SU-DHL-6 (cell line): ENCODE results near the gene ASIP.

Experiments used
- H2AFZ ChIP-seq: fragments of 200-600 bp; sonication (generic); 2 replicates; pipeline ENCODE4 v1.6.1; 2014; ENCODE audit warnings: low read depth, mild to moderate bottlenecking, moderate library complexity, mixed read lengths, antibody characterized with exemption, low read length; ENCODE audit not compliant: severe bottlenecking
- H3F3A ChIP-seq: fragments of 200-600 bp; shearing (Covaris generic); 2 replicates; pipeline ENCODE4 v1.6.0; 2016; ENCODE audit warnings: antibody characterized with exemption, mild to moderate bottlenecking; ENCODE audit not compliant: insufficient read depth
- H3K27ac ChIP-seq: fragments of 200-600 bp; sonication (generic); 2 replicates; pipeline ENCODE4 v1.5.1; 2016; ENCODE audit warnings: low read depth, mild to moderate bottlenecking, low read length, moderate library complexity, mixed read lengths
- H3K27me3 ChIP-seq: fragments of 200-600 bp; sonication (generic), shearing (Covaris generic); 2 replicates; pipeline ENCODE4 v1.6.0; 2014; ENCODE audit warnings: mild to moderate bottlenecking, low read length
- H3K36me3 ChIP-seq: fragments of 200-600 bp; sonication (generic); 2 replicates; pipeline ENCODE4 v1.6.1; 2014; ENCODE audit warnings: mild to moderate bottlenecking, low read length, mixed read lengths
- H3K4me2 ChIP-seq: fragments of 300-600, 200-600 bp; shearing (Covaris generic), sonication (generic); 2 replicates; pipeline ENCODE4 v1.6.0; 2014; ENCODE audit warnings: low read length, low read depth, mild to moderate bottlenecking; ENCODE audit not compliant: poor library complexity, severe bottlenecking
- H3K4me3 ChIP-seq: fragments of 200-600 bp; sonication (generic); 2 replicates; pipeline ENCODE4 v1.5.1; 2014; ENCODE audit warnings: antibody characterized with exemption, low read length, mild to moderate bottlenecking, mixed read lengths; ENCODE audit not compliant: insufficient read depth, poor library complexity, severe bottlenecking
- H3K79me2 ChIP-seq: fragments of 200-600 bp; sonication (generic); 2 replicates; pipeline ENCODE4 v1.6.1; 2014; ENCODE audit warnings: mild to moderate bottlenecking, low read length, moderate library complexity; ENCODE audit not compliant: insufficient read depth
- H3K9ac ChIP-seq: fragments of 200-600 bp; sonication (generic); 2 replicates; pipeline ENCODE4 v1.7.0; 2014; ENCODE audit warnings: mild to moderate bottlenecking, low read length
- H3K9me2 ChIP-seq: fragments of 200-600 bp; sonication (generic); replicated peaks from 2 replicates; pipeline ENCODE4 v1.6.1; 2014; ENCODE audit warnings: low read length; ENCODE audit not compliant: insufficient read depth
- H3K9me3 ChIP-seq: fragments of 200-600 bp; sonication (generic); 2 replicates; pipeline ENCODE4 v1.6.1; 2014; ENCODE audit warnings: low read length, mixed read lengths; ENCODE audit not compliant: insufficient read depth
- H4K20me1 ChIP-seq: fragments of 200-600 bp; sonication (generic); 2 replicates; pipeline ENCODE4 v1.6.1; 2014; ENCODE audit warnings: low read depth, mild to moderate bottlenecking, antibody characterized with exemption, low read length, moderate library complexity, mixed read lengths
- CTCF ChIP-seq: fragments of 200-600 bp; sonication (generic); IDR thresholded peaks from one replicate; pipeline ENCODE4 v1.5.1; 2017; ENCODE audit warnings: antibody characterized with exemption, mild to moderate bottlenecking, low read length, moderate library complexity; ENCODE audit not compliant: insufficient read depth, poor library complexity, severe bottlenecking
- EZH2phosphoT487 ChIP-seq: fragments of 200-600 bp; sonication (generic), shearing (Covaris generic); conservative IDR thresholded peaks from 2 replicates; pipeline ENCODE4 v1.6.1; 2018; ENCODE audit warnings: mild to moderate bottlenecking, antibody characterized with exemption, low read length, moderate library complexity, mixed read lengths

Gene ASIP

DNA sequence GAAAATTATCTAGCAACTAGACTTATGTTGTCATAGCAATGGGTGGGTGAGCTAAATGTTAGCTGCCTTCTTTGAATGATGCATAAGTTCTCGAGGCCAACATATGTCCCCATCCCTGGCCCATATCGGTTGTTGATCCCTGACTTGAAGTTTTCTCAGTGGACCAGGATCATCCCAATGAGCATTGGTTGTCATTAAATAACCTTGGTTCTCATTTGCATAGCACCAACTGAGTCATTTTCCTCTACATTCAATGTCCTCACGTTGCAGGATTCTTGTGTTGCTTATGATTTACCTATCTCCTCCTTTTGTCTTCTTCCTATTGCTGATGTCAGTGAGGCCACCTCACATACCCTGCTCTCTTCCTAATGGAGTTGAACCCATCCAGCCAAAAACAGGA lies 74.0 kb downstream of the ASIP start:
- no peak overlapping the region for H3K27ac ChIP-seq
- H3K4me3 ChIP-seq, result no peak overlapping the region
- no peak overlapping the region for H2AFZ ChIP-seq

DNA sequence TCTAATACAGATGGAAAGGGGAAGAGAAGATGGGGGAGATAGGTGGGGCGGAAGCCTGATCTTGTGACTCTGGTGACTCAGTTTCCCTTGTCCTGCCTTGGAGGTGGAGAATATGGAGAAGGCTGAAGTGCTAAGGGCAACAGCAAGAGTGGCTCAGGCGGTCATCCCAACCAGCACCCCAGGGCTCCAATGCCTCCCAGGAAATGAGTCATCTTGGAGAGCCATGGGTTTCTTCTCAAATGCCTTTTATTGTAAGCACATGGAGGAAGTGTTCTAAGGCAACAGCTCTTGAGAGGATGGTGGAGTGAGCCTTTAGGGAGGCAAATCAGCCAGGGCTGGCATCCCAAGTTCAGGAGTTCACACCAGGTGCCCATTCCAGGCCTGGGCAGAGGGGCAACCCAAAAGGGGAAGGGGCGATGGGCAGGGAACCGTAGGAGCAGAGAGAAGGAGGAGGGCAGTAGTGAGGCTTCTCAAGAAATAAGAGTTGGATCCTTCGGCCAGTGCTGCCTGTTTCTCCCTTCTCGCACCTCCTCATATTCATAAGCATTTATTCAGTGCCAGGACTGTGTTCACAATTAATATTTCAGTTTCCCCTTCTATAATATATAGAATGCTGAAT lies 75.1 kb downstream of the ASIP start:
- no peaks in the 10 kb centered on the region for H3K36me3 ChIP-seq
- no peak overlapping the region for H3K4me2 ChIP-seq
- H4K20me1 ChIP-seq, result no peaks in the 10 kb centered on the region
- H3K79me2 ChIP-seq, result no peaks in the 10 kb centered on the region
- no peaks in the 10 kb centered on the region for H3K9me3 ChIP-seq
- no peak overlapping the region for H2AFZ ChIP-seq
- TF ChIP-seq EZH2phosphoT487 (no peak), CTCF (no peak)
- no peaks in the 10 kb centered on the region for H3F3A ChIP-seq
- H3K27ac ChIP-seq, result no peak overlapping the region
- H3K9ac ChIP-seq, result no peak overlapping the region
- H3K27me3 ChIP-seq, result no peaks in the 10 kb centered on the region
- H3K9me2 ChIP-seq, result no peaks in the 10 kb centered on the region
- no peak overlapping the region for H3K4me3 ChIP-seq

More for the DNA sequence above, 74.0 kb downstream of the ASIP start:
- Histone ChIP-seq H4K20me1 (no peaks in the 10 kb centered on the region), H3K79me2 (no peaks in the 10 kb centered on the region), H3K4me2 (no peak overlapping the region), H3K9ac (no peak overlapping the region), H3K36me3 (no peaks in the 10 kb centered on the region), H3F3A (no peaks in the 10 kb centered on the region), H3K9me3 (no peaks in the 10 kb centered on the region), H3K27me3 (no peaks in the 10 kb centered on the region), H3K9me2 (no peaks in the 10 kb centered on the region)
- TF ChIP-seq EZH2phosphoT487, result no peak
- no peak for TF ChIP-seq CTCF
